COR-L47 (cell line): ENCODE measurements around the gene COL17A1.

Experiments used
- DNase-seq: peaks from one replicate; lab custom pipeline; 2025; lab: John Stamatoyannopoulos, UW

COL17A1 gene

DNA sequence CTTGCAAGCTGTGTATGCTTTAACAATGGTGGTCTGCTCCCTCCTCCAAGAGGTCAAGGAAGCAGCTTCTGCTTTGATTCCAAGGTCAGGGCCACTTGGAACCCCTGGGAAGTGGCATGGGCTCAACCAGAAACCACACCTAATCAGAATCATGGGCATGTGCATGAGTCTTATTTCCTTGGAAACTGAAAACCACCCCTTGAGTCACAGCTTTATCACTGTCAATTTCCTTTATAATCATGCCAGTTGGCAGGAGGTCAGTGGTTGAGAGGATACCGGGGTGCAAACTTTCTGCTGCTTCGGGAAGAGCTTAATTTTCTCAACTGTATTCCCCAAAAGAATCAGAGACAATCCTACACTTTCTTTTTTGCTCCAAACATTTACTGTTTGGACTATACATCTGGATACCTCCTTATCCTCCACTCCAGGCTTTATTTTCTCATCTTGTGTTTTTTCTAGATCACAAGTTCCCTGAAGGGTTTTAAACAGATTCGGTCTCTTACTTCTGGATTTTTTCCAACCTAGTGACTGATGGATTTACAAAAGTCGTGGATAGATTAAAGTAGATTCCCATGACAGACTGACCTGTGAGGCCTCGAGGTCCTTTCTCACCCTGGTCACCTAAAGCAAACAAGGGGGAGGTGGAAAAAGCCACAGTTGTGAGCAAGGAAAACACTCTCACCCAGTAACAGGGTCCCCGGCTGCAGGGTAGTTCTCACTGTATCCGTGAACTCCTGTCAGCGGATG, 36.0 kb downstream of the COL17A1 start:
- DNase-seq = no peak

DNA sequence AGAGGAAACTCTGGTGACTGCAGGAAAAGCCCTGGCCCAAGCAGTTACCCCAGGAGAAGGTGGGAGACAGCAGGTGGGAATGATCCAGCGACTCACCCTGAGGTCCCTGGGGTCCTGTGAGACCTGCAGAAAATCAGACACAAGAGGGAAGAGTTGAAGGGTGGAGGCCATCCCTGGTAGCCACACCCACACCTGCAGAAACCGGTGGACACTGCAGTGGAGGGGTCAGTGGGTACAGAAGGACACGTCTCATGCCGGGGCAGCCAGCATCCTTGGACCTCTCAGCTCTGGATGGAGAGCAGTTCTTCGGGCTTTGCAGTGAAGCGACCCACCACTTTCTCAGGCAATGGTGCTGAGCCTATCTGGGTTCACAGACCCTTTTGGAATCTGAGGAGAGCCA, 39.0 kb downstream of the COL17A1 start:
- no peak for DNase-seq

DNA sequence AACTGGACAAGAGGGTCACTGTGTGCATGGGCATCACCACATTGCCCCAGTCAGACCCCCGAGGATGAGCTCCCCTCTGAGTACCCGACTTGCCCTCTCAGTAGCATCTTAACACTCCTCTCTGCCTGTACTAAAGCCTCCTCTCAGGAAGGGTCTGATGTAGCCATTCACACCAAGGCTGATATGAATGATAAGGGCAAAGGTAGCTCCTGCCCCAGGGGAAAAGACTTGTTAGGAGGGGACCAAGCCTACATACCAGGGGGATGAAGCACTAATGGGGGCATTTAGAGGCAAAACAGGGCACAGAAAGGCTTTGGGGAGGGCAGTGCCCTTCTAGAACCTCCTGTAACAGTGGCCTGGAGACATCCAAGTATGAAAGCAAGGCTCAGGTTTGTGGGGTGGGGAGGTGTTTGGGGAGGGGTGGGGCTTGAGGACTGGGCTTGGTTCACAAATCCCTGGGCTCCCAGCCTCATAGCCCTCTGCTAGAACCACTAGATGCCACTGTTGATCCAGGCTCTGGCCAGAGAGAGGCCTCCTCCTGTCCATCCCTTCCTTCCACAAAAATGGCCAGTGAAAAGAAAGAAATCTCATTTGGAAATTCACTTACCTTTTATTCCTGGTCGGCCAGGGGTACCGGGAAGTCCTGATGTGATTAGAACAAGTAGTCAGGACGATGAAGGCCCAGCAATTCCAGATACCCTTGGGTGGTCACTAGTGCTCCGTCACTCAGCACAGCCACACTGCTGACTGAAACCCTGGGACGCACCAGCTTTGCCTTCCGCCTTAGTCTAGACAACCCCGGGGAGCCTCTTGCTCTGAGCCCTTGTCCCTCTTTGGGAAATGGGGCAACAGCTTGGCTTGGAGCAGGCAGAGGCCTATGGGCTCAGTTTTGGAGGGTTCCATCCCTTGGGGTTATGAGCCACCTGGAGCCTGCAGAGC, 40.3 kb downstream of the COL17A1 start:
- DNase-seq = peak; percentile 41

DNA sequence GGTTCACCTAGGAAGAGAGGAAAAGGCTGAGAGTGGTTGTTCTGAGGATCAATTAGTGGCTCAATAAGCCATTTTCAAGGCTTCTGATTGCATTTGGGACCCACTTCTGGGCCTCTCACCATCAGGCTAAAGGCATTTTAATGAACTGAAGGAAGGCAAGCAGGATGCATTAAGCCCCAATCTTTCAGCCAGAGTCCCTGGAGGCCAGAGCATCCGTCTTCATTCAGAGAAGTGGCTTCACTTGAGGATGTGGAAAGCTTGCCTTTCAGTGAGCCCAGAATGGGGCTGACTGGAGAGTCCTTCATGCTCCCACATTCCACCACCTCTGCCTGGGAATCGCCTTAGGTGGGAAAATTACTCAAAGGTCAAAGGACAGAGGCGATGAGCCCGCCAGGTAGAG, 41.8 kb downstream of the COL17A1 start:
- no peak for DNase-seq

DNA sequence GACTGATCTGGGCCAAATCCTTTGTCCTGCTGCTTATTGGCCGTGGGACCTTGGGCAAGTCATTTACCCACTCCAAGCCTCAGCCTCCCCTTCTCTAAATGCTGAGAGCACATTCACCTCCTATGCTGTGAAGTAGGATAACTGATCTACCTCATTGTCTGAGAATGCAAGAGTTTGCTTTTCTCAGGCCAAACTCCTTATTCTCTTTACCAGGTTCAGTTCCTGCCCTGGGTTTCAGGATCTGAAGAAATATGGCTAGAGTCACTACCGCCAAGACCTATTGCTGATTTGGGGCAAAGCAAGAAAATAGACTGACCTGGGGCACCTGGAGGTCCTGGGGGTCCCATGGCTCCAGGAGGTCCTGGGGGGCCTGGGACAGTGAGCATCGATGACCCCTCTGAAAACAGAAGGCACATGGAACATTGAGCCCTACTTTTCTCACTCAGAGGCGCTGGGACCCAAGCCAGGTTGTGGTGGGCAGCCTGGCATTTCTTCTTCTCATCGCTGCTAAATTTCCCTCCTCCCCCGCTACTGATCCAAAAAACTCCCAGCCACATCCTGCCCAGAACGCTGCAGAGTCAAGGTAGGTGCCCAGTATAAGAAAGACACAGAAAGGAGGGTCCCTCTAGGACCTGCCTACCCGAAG, 42.4 kb downstream of the COL17A1 start:
- DNase-seq = no peak

DNA sequence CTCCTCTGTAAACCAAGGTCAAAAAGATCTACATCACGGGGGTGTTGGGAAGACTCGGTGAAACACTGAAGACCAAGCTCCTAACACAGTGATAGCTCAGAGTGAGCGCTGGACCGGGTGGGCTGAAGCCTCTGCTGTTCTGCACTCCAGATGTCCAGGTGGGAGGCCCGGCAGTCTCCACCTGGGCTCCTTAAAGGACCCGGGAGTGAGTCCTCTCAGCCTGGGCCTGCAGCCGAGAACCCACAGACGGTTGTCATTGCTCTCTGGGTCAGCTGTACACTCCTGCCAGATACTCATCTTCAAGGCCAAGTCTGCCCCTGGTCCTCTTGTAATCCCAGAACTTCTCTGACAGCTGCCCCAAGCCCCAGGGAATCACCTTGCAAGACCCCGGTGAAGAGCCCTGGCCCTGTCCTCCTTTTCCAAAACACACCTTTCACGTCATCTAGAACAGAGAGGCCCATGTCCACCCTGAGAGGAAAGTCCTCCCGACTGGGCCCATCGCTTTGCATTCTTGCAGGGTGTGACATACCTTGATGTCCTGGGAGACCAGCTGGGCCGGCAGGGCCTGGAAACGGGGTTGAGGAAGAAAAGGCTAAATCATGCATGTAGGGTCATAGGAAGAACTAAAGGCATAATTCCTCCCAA, 43.7 kb downstream of the COL17A1 start:
- no peak for DNase-seq

DNA sequence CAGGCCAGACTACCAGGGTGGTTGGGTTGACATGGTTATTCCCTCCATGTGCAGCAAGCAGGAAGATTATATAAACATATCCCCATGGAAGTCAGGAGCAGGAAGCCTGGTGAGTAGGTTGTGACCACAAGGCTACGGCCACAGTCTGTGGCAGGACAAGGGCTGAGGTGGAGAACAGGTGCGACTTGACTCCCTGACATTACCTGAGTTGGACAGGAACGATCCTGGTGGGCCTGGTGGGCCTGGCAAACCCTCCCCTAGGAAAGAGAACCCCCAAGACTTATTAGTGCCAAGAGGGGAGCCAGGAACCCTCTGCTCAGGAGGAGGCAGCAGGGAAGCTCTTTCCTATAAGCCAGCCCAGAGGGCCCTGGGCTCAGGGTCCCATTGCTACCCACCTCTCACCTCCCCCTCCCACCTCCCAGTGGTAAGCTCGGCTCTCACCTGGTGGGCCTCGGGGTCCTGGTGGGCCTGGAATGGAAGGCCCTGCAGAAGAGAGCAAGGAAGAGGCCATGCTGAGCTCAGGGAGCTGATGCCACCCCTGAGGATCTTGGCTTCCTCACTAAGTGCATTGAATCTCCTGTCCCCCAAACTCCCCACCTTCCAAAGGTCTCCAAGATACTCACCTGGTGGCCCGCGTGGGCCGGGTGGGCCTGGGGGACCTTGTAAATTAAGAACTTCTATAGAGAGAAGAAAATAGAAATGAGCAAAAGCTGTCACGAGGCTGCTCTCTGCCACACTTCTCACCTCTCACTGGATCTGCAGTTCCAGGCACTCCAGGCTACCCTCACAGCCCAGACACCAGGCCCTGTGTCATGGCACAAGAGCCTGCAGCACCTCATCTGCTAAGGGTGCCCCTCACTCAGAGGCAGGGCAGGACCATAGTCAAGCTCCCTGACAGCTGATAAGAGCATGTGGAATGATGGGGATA, 44.6 kb downstream of the COL17A1 start:
- DNase-seq = no peak

DNA sequence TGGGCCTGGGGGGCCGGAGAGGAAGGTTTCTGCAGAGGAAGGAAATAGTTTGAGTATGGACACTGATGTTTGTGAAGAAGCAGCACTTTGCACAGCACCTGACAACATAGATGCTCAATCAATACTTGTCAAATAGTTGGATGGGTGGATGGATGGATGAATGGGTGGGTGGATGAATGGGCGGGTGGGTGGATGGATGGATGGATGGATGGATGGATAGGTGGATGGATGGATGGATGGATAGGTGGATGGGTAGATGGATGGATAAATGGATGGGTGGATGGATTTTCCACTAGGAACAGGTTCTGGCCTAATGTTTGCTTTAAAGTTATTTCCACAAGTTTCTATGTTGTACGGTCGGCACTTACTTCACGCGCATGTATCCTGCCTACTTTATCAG, 45.3 kb downstream of the COL17A1 start:
- DNase-seq = no peak

DNA sequence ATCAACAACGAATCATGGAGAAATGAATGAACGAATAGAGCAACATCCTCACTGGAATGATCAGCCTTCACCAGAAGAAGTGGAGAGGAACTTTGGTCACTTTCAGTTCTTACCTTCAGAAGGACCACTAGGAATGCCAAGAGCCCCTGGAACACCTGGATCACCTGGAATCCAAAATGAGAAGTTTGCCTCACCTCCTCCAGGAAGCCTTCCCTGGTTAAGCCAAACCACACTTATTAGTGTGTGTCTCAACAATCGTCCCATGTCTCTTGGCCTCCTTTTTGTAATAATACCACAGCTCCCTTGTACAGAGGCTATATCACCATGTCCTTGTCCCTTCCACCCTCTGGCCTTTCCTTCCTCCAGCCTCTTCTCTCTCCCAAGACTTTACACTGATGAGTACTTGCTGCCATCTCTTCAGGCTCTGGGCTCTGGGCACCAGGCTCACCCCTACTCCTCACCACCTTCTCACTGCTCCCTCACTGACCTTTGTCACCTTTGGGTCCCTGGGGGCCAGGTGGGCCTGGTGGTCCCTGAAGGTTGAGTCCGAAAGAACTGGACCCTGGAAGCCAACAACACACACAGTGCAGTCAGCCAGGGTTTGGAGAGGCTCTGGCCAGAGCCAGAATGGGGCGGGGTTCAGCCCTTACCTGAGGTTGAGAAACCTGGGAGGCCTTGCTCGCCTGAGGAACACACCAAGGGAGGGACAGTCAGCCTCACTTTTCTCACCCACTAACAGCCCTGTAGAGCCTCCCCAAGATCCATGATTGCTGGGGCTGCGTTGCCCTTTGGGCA, 46.5 kb downstream of the COL17A1 start:
- no peak for DNase-seq

DNA sequence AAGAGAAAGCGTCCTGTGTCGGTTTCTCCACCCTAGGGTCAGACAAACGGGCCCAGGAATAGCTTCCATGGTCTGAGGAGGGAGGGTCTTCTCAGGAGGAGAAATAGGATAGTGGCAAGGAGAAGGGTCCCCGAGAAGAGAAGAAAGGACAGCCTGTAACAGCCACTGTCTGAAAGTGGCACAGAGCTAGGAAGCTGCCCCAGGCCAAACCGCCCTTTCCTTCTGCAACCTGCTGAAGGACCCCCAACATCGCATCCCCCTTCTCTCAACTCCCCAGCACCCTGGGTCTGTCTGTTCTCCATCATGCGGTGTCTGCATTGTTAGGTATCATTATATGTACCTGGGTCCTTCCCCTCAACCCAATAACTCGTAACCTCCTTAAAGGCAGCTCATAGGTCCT, 47.1 kb downstream of the COL17A1 start:
- no peak for DNase-seq

DNA sequence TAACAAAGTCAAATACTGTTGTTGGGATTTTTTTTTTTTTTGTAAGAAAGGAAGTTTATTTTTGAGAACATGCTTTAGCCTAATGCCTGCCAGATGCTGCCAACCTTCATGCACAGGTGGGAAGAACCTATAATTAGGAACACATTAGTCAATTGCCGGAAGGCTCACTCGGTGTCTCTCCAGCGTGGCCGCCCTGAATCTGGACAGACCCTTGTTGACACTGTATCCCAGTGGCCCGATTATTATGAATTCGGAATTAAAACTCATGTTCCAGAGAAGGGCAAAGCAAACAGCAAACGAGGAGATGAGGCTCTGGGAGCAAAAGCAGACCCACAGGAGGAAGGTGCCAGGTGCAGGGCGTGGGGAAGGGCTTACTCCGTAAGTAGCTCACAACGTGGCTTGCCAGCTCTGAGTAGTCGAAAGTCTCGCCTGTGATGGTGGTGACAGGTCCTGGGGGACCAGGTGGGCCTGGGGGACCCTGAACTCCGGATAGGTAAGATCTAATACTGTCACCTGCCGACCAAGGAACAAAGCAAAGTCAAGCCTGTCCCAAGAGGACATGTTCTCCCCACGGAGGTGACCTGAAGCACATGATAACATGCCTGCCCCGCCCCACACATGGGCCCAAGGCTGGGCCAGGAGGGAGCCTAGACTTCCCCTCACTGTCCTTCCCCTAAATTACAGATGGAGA, 48.3 kb downstream of the COL17A1 start:
- DNase-seq = peak; percentile 24

DNA sequence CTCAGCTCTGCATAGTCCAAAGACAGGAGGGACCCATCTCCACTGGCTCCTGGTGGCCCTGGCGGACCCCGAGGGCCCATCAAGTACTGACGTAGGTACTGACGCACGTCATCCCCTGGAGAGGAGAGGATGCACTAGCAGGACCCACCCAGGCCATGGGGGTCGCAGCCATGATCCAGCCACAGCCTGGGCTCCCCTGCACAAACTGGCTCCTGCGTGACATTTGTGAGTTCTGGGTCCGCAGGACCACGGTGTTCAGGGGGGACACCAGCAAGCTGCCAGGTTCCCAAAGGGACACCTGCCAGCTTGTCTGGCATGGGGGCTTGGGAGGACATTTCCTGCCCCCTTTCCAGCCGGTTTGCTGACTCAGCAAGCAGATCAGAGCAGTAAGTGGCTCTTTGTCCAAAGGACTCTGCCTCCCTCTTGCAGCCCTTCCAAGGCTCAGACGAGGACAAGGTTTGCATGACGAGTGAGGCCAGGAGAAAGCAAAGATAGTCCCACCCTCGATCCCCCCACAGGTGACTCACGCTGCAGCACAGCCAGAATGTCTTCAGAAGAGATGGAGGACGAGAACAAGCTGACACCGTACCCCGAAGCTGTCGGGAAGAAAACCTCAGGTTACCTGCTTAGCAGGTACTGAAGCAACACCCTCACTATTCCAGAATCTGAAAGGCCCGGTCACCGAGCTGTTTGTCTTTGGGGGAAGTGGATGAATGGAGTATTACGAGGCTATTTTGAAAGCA, 49.0 kb downstream of the COL17A1 start:
- DNase-seq = no peak

DNA sequence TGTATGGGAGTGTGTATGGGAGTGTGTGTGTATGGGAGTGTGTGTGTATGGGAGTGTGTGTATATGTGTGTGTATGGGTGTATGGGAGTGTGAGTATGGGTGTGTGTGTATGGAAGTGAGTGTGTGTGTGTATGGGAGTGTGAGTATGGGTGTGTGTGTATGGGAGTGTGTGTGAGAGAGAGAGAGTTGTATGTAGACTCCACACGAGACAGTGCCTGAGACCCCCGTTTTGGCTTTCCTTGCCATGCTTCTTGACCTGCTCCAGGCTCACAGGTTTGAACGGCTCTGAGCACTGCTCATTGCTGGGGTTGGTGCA, 49.7 kb downstream of the COL17A1 start:
- no peak for DNase-seq

DNA sequence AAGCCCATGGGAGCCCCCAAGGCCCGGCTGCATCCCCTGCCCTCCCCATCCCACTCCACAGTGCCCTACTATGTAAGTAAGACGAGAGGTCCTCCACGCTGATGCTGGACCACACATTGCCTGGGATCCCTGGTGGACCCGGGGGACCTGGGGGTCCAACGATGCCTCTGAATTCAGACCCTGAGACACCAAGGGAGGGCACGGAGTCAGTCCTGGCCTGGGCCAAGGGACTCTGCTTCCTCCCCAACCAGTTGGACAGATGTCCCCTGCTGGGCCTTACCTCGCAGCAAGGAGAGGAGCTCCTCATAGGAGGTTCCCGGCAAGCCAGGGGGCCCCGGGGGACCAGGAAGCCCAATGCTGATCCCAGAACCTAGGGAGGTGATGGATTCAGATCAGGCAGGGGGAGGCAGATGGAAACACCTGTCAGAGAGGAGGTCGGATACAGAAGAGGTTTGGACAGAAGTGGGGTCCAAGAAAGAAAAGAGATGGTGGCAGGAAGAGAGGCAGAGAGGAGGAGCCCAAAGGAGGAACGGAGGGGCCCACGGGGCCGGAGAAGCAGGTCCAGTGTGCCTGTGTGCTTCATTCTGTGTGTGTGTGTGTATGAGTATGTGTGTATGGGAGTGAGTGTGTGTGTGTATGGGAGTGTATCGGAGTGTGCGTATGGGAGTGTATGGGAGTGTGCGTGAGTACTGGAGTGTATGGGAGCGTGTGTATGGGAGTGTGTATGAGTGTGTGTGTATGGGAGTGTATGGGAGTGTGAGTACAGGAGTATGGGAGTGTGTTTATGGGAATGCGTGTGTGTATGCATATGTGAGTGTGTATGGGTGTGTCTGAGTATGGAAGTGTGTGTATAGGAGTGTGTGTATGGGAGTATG, 50.2 kb downstream of the COL17A1 start:
- DNase-seq = no peak

DNA sequence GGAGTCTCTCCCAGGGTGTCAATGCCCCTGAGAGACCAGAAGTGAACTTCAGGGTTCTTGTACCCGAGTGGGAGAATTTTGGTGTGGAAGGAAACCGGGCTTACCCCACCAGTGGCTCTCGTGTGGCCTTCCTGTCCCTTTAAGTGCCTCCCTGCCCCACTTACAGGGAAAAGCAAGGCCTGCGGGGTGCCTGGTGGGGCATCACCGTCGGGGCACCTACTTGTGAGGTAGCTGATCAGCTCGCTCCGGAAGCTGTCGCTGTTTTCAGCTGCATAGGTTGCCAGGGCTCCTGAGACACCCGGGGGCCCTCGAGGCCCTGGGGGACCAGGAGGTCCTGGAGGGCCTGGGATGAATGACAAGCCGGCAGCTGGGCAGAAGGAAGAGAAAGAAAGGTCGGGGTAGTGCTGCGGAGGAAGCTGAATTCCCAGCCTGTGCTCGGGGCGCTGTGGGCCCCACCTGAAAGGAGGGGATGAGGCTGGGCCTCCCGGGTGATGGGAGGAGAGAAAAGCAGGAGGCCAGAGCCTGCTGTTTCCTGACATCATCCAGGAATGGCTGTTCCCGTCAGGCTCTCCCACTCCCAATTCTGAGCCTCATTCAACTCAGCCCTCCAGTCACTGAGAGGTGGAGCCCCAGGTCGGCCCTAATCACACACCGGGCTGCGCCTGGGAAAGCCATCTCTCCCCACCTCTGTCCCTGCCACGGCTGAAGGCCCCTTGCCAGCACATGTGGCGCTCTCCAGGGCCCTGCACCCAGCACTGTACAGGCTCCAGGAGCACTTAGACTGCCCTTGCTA, 51.1 kb downstream of the COL17A1 start:
- no peak for DNase-seq

DNA sequence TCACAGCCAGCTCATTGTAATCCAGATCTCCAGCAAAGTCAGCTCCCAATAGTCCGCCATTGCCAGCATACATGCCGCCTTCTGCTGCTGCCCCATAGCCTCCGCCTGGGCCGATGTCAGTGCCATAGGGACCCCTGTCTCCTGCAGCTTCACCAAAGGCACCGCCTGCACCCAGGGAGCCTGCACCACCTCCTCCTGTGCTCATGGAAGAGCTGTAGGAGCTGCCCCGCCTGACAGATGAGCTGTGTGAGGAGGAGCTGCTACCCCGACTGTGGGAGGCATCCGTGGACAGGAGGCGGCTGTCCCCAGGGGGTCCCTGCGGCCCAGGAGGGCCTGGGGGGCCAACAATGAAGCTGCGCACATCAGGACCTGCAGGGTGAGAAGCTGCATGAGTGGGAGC, 51.7 kb downstream of the COL17A1 start:
- no peak for DNase-seq

DNA sequence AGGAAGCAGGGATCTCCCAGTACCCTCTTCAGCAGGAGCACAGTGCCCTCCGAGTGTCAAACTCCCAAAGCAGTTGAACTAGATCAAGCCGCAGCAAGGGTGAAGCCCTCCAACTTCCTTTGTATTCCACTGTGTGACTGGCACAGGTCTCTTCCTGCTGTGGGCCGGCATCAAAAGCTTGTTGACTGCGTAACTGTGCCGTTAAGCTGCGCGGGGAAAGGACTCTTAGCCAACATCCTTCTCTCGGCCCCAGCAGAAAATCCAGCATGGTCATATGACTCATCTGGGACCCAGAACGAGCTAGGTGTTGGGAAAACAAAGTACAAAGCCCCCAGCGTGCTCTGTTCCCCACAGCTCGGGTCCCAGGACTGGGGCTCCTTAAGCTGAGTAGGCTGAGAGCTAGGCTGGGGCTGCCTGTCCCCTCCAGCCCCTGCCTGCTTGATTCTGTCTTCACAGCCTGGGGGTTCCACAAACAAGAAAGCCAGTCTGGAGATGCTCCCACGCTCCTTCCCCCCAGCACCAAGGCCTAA, 52.2 kb downstream of the COL17A1 start:
- DNase-seq = no peak
